H1 (cell line): ENCODE data around the gene NUS1. TPM values are rescaled to one million over a fixed set of nuclear protein-coding genes. Genes with fewer than 3 reads are reported as not detected.

Experiments
- CTCF ChIA-PET: fragments of 300-600 bp; sonication (Branson Sonifier 250); formaldehyde crosslinking; loops from one replicate; lab custom pipeline; 2021; ENCODE audit not compliant: partially characterized antibody; lab: Charles Lee
- POLR2A ChIA-PET: fragments of 300-600 bp; sonication (Branson Sonifier 250); formaldehyde crosslinking; loops from one replicate; lab custom pipeline; 2021; ENCODE audit warnings: inconsistent platforms; ENCODE audit not compliant: partially characterized antibody; lab: Charles Lee
- DNase-seq, 2 experiments: peaks; one replicate each; pipeline versions ENCODE4 v3.0.0 to v3.0.0-alpha.2; 2010 to 2022; ENCODE audit warnings: low spot score in 2 of 2, low read depth in 1 of 2, mixed read lengths in 1 of 2
- FAIRE-seq: peaks from 2 replicates; lab custom pipeline; 2011; peaks lifted over from hg19 to GRCh38; lab: Jason Lieb, UNC
- H2AFZ ChIP-seq: 2 replicates; pipeline ENCODE4 v1.8.1; 2012; ENCODE audit warnings: low read length, inconsistent platforms
- H2AK5ac ChIP-seq: 2 replicates; pipeline ENCODE4 v1.6.1; 2013; ENCODE audit warnings: low read depth, low read length
- H2BK120ac ChIP-seq: replicated peaks from 2 replicates; pipeline ENCODE3; 2013; ENCODE audit warnings: low read depth, low read length, inconsistent platforms
- H2BK12ac ChIP-seq: 2 replicates; pipeline ENCODE4 v1.6.1; 2013; ENCODE audit warnings: low read depth, low read length
- H2BK15ac ChIP-seq: 2 replicates; pipeline ENCODE4 v1.6.1; 2013; ENCODE audit warnings: low read length
- H2BK20ac ChIP-seq: 2 replicates; pipeline ENCODE4 v1.6.1; 2013; ENCODE audit warnings: low read length
- H2BK5ac ChIP-seq: 2 replicates; pipeline ENCODE4 v1.6.1; 2013; ENCODE audit warnings: low read depth, low read length
- H3K14ac ChIP-seq: 2 replicates; pipeline ENCODE4 v1.6.1; 2013; ENCODE audit warnings: inconsistent platforms; ENCODE audit not compliant: insufficient read length
- H3K18ac ChIP-seq: 2 replicates; pipeline ENCODE4 v1.6.1; 2013; ENCODE audit warnings: low read length; ENCODE audit errors: extremely low read depth
- H3K23ac ChIP-seq: 2 replicates; pipeline ENCODE4 v1.6.1; 2013; ENCODE audit warnings: inconsistent platforms; ENCODE audit not compliant: insufficient read length
- H3K23me2 ChIP-seq: 2 replicates; pipeline ENCODE4 v1.6.1; 2013; ENCODE audit warnings: low read depth, low read length
- H3K27ac ChIP-seq: 2 replicates; pipeline ENCODE4 v1.6.1; 2011; ENCODE audit warnings: low read depth, low read length, inconsistent platforms
- H3K27me3 ChIP-seq, 4 experiments: replicated peaks in 1 of 4; 1 replicate in 1 of 4; 2 replicates in 3 of 4; pipeline versions ENCODE4 v1.6.1 to v1.8.1; 2011 to 2013; ENCODE audit warnings: low read length in 3 of 4, mild to moderate bottlenecking in 3 of 4, inconsistent platforms in 2 of 4, mixed read lengths in 2 of 4, moderate library complexity in 1 of 4; ENCODE audit not compliant: control insufficient read depth in 3 of 4, insufficient read depth in 3 of 4; ENCODE audit errors: extremely low read depth in 1 of 4
- H3K36me3 ChIP-seq, 4 experiments: 2 replicates each; pipeline versions ENCODE4 v1.6.1 to v1.8.1; 2011 to 2013; ENCODE audit warnings: mild to moderate bottlenecking in 4 of 4, low read length in 3 of 4, moderate library complexity in 2 of 4, control low read depth in 1 of 4, inconsistent platforms in 1 of 4; ENCODE audit not compliant: insufficient read depth in 4 of 4, control insufficient read depth in 2 of 4
- H3K4ac ChIP-seq: replicated peaks from 2 replicates; pipeline ENCODE3; 2013; ENCODE audit warnings: low read length, low read depth, mixed read lengths, inconsistent platforms; ENCODE audit not compliant: insufficient read length
- H3K4me1 ChIP-seq, 4 experiments: replicated peaks in 1 of 4; 1 replicate in 1 of 4; 2 replicates in 3 of 4; pipeline versions ENCODE4 v1.6.1 to v1.8.1; 2011 to 2013; ENCODE audit warnings: low read length in 3 of 4, inconsistent platforms in 2 of 4, mixed read lengths in 1 of 4; ENCODE audit not compliant: insufficient read depth in 4 of 4, control insufficient read depth in 3 of 4
- H3K4me2 ChIP-seq, 2 experiments: 2 replicates each; pipeline versions ENCODE4 v1.6.1 to v1.8.1; 2011 to 2013; ENCODE audit warnings: low read depth in 2 of 2, low read length in 2 of 2, control low read depth in 1 of 2, inconsistent platforms in 1 of 2, mild to moderate bottlenecking in 1 of 2; ENCODE audit not compliant: insufficient read depth in 1 of 2
- H3K4me3 ChIP-seq, 4 experiments: fragments of 200-600, 300-600 bp in 1 of 4; sonication (generic), shearing (Covaris generic), sonication (Bioruptor Twin) in 1 of 4; 2 replicates each; pipeline versions ENCODE4 v1.5.1 to v1.8.1; 2011 to 2016; ENCODE audit warnings: low read length in 4 of 4, low read depth in 3 of 4, control low read depth in 2 of 4, inconsistent platforms in 2 of 4, mild to moderate bottlenecking in 2 of 4, mixed read lengths in 1 of 4, moderate library complexity in 1 of 4; ENCODE audit not compliant: insufficient read depth in 2 of 4; ENCODE audit errors: extremely low read depth in 1 of 4
- H3K56ac ChIP-seq: replicated peaks from 2 replicates; pipeline ENCODE3; 2013; ENCODE audit warnings: low read depth, mild to moderate bottlenecking, mixed read lengths, low read length, inconsistent platforms; ENCODE audit not compliant: insufficient read length
- H3K79me1 ChIP-seq: 2 replicates; pipeline ENCODE4 v1.6.1; 2013; ENCODE audit warnings: low read depth, low read length, control low read depth
- H3K79me2 ChIP-seq, 2 experiments: 2 replicates each; pipeline versions ENCODE4 v1.6.1 to v1.8.1; 2012 to 2013; ENCODE audit warnings: low read length in 2 of 2, mild to moderate bottlenecking in 2 of 2, inconsistent platforms in 1 of 2; ENCODE audit not compliant: insufficient read depth in 2 of 2, control insufficient read depth in 1 of 2
- H3K9ac ChIP-seq, 4 experiments: replicated peaks in 1 of 4; 1 replicate in 1 of 4; 2 replicates in 3 of 4; pipeline versions ENCODE4 v1.6.1 to v1.8.1; 2011 to 2013; ENCODE audit warnings: low read depth in 3 of 4, low read length in 3 of 4, control low read depth in 2 of 4, mild to moderate bottlenecking in 2 of 4, moderate library complexity in 2 of 4, inconsistent platforms in 1 of 4; ENCODE audit errors: extremely low read depth in 1 of 4
- H3K9me3 ChIP-seq, 2 experiments: 2 replicates each; pipeline versions ENCODE4 v1.6.1 to v1.8.1; 2012 to 2013; ENCODE audit warnings: mild to moderate bottlenecking in 2 of 2, moderate library complexity in 2 of 2, control low read depth in 1 of 2, inconsistent platforms in 1 of 2, low read depth in 1 of 2, low read length in 1 of 2, mixed read lengths in 1 of 2; ENCODE audit not compliant: insufficient read depth in 2 of 2
- H4K20me1 ChIP-seq, 2 experiments: replicated peaks in 1 of 2; 2 replicates each; pipeline versions ENCODE3 to v1.8.1; 2011 to 2013; ENCODE audit warnings: inconsistent platforms in 2 of 2, low read length in 2 of 2, mild to moderate bottlenecking in 1 of 2; ENCODE audit not compliant: insufficient read depth in 2 of 2, control insufficient read depth in 1 of 2
- H4K5ac ChIP-seq: 2 replicates; pipeline ENCODE4 v1.6.1; 2013; ENCODE audit warnings: low read length, low read depth, mixed read lengths, inconsistent platforms; ENCODE audit not compliant: insufficient read length
- H4K8ac ChIP-seq: 2 replicates; pipeline ENCODE4 v1.8.0; 2013; ENCODE audit warnings: mild to moderate bottlenecking, moderate library complexity, low read length, inconsistent platforms; ENCODE audit not compliant: insufficient read depth; ENCODE audit errors: extremely low read depth
- H4K91ac ChIP-seq: replicated peaks from 2 replicates; pipeline ENCODE3; 2013; ENCODE audit warnings: low read length, mixed read lengths, inconsistent platforms; ENCODE audit not compliant: insufficient read length
- BCL11A ChIP-seq, 2 experiments: IDR thresholded peaks; one replicate each; pipeline ENCODE4 v1.6.1; 2011; ENCODE audit warnings: low read depth in 2 of 2, low read length in 2 of 2, mild to moderate bottlenecking in 2 of 2
- CHD1 ChIP-seq: IDR thresholded peaks from 2 replicates; pipeline ENCODE4 v1.6.1; 2012; ENCODE audit warnings: low read depth, low read length, improper control_type of control experiment
- CHD2 ChIP-seq: IDR thresholded peaks from 2 replicates; pipeline ENCODE4 v1.6.1; 2012; ENCODE audit warnings: low read length, improper control_type of control experiment
- NANOG ChIP-seq: IDR thresholded peaks from 2 replicates; pipeline ENCODE4 v1.6.1; 2011; ENCODE audit warnings: low read length, low read depth, mild to moderate bottlenecking, inconsistent platforms; ENCODE audit not compliant: insufficient read depth, poor library complexity, severe bottlenecking
- PHF8 ChIP-seq: fragments of 200-600 bp; sonication (generic); conservative IDR thresholded peaks from 2 replicates; pipeline ENCODE4 v1.7.1; 2012; ENCODE audit warnings: low read depth, mild to moderate bottlenecking, inconsistent platforms, low read length, moderate library complexity
- polyA plus RNA-seq, 7 experiments: library from polyadenylated mRNA; depleted of rRNA in 3 of 7; stranded (reverse) in 5 of 7; unstranded in 2 of 7; fragments of >200 nt in 5 of 7; fragments of 200-250 nt in 2 of 7; gene quantifications; 1 replicate in 5 of 7; 2 replicates in 1 of 7; 4 replicates in 1 of 7; pipeline versions ENCODE4 v1.2.1 to v1.2.3, GENCODE V29; 2011 to 2013; ENCODE audit warnings: missing spikeins in 2 of 7, mixed read lengths in 2 of 7
- total RNA-seq: library from RNA; stranded (reverse); fragmentation: NEBNext Ultra II Directional; extraction: Animal tissue kit (Norgen Biotek cat#: 25700); gene quantifications from 2 replicates; pipeline ENCODE4 v1.2.1, GENCODE V29; 2021

Gene NUS1
- total and polyA plus RNA-seq, 2 of the 8 experiments (the other 6 are each of a cell fraction or from before 2014, with no cell fraction given) = 20.7 to 77.7 TPM

DNA sequence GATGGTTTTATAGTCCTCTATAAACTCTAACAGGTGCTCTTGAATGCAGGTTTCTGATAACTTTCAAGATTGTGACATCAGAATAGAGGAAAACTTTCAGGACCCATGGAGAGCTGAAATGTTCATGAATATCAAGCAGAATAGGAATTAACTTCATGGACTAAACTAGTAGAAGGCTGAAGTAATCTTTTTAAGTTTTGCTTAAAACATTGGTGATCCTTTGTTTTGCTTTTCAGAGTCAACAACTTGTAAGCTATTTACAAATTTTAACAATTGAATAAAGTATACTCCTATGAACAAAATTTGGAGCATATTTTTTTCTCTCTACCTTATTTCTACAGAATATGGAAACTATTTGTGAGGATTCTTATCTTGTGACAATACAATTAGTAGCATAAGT, 47.7 kb upstream of the NUS1 start:
- Histone ChIP-seq H3K4ac (no peak overlapping the region), H3K4me3 (no peak overlapping the region), H2BK15ac (no peak overlapping the region), H2BK20ac (no peak overlapping the region), H2BK120ac (no peak overlapping the region), H3K79me1 (no peaks in the 10 kb centered on the region), H3K9me3 (peaks cover 43 to 51% of the 10 kb centered on the region in 2 experiments), H3K4me2 (no peak overlapping the region), H2AFZ (no peak overlapping the region), H2BK12ac (no peak overlapping the region), H3K23ac (no peak overlapping the region), H4K8ac (no peak overlapping the region), H2AK5ac (no peak overlapping the region), H4K5ac (no peak overlapping the region), H3K36me3 (peaks cover 0 to 5% (median 2%) of the 10 kb centered on the region in 4 experiments; a peak in 2 of 8 replicates), H4K91ac (no peak overlapping the region), H3K4me1 (no peaks in the 10 kb centered on the region), H3K9ac (no peak overlapping the region), H3K79me2 (no peaks in the 10 kb centered on the region), H3K23me2 (no peaks in the 10 kb centered on the region), H3K18ac (no peak overlapping the region), H3K14ac (no peak overlapping the region), H2BK5ac (no peak overlapping the region), H3K27ac (no peak overlapping the region), H3K27me3 (no peaks in the 10 kb centered on the region), H4K20me1 (no peaks in the 10 kb centered on the region), H3K56ac (no peak overlapping the region)
- FAIRE-seq (no peak), DNase-seq (no peak)
- ChIA-PET POLR2A (no interaction called here), CTCF (no interaction called here)
- TF ChIP-seq PHF8 (no peak), BCL11A (IDR thresholded peaks at IDR 0.05; ENCODE audit: low read depth in 2 of 2, low read length in 2 of 2) (no peak), CHD2 (no peak), CHD1 (no peak), NANOG (no peak)
